Kasumi-1 (cell line): Measurements from ENCODE around the gene EXOC3L4.
A peak's percentile ranks its signal among the peaks of the same experiment; 100 is the strongest.

Experiments
- DNase-seq, 2 experiments: peaks; one replicate each; lab custom pipeline; 2025; lab: John Stamatoyannopoulos, UW

The EXOC3L4 gene

GRCh38 chr14:103121846-103122584 is 27.5 kb downstream of the EXOC3L4 start:
- DNase-seq = peak; percentile 50

- DNase-seq = no peak
Measured at GRCh38 chr14:103122585-103122946, 28.0 kb downstream of the EXOC3L4 start.

- DNase-seq = no peak
Measured at GRCh38 chr14:103122947-103123633, 28.6 kb downstream of the EXOC3L4 start, which contains the start of gene TNFAIP2. Gene TNFAIP2 (plus strand): TSS chr14:103123461. CDS start chr14:103126458, 2,997 bp downstream.

GRCh38 chr14:103123634-103124500 is 29.3 kb downstream of the EXOC3L4 start:
- DNase-seq = no peak

GRCh38 chr14:103124501-103125001 is 30.0 kb downstream of the EXOC3L4 start:
- DNase-seq = no peak

- DNase-seq = no peak
Measured at GRCh38 chr14:103125098-103126070, 30.9 kb downstream of the EXOC3L4 start.

- DNase-seq = no peak
Measured at GRCh38 chr14:103126088-103126872, 31.8 kb downstream of the EXOC3L4 start.

- no peak for DNase-seq
Measured at GRCh38 chr14:103126873-103127304, 32.4 kb downstream of the EXOC3L4 start.

- DNase-seq = no peak
Measured at GRCh38 chr14:103127356-103127755, 32.8 kb downstream of the EXOC3L4 start.

- no peak for DNase-seq
Measured at GRCh38 chr14:103127861-103128598, 33.5 kb downstream of the EXOC3L4 start.

GRCh38 chr14:103128631-103129300 is 34.2 kb downstream of the EXOC3L4 start:
- no peak for DNase-seq

- DNase-seq = no peak
Measured at GRCh38 chr14:103129301-103130016, 34.9 kb downstream of the EXOC3L4 start.

GRCh38 chr14:103130017-103130764 is 35.7 kb downstream of the EXOC3L4 start:
- DNase-seq = no peak

- DNase-seq = no peak
Measured at GRCh38 chr14:103130965-103131364, 36.4 kb downstream of the EXOC3L4 start.

GRCh38 chr14:103131580-103131979 is 37.1 kb downstream of the EXOC3L4 start:
- DNase-seq = no peak

GRCh38 chr14:103132381-103133209 is 38.1 kb downstream of the EXOC3L4 start:
- no peak for DNase-seq
